Uterus (tissue), 2 donors: ENCODE results near the gene DUSP19.

Source experiments
- CTCF ChIP-seq, 4 experiments: fragments of 200-600 bp in 2 of 4; fragments of 450-650 bp in 2 of 4; sonication (generic) in 2 of 4; IDR thresholded peaks; one replicate each; pipeline ENCODE4 v1.5.1; 2016 to 2019; ENCODE audit warnings: antibody characterized with exemption in 4 of 4, mild to moderate bottlenecking in 2 of 4, moderate library complexity in 1 of 4
- POLR2A ChIP-seq, 2 donors: fragments of 450-650 bp; IDR thresholded peaks; one replicate each; pipeline ENCODE4 v1.6.1; 2016; ENCODE audit warnings: antibody characterized with exemption in 2 of 2, mild to moderate bottlenecking in 1 of 2, moderate library complexity in 1 of 2

- TF ChIP-seq CTCF (IDR thresholded peaks at IDR 0.05) (no peak), POLR2A (IDR thresholded peaks at IDR 0.05) (no peak)
These were observed 17.8 kb upstream of the DUSP19 start for GRCh38 chr2:183060571-183061231.
